Neural cell (in vitro differentiated cells): ENCODE measurements around the gene RTL1. TPM values are rescaled to one million over a fixed set of nuclear protein-coding genes. Genes with fewer than 3 reads are reported as not detected.

Source experiments
- H2AFZ ChIP-seq: fragments of 200-600, 300-800 bp; sonication (generic), shearing (Covaris generic); 2 replicates; pipeline ENCODE4 v1.6.0; 2014; ENCODE audit warnings: low read depth, mild to moderate bottlenecking, antibody characterized with exemption, low read length, moderate library complexity
- H3F3A ChIP-seq: fragments of 200-600 bp; shearing (Covaris generic); 2 replicates; pipeline ENCODE4 v1.6.1; 2016; ENCODE audit warnings: mild to moderate bottlenecking, moderate library complexity, mixed read lengths, antibody characterized with exemption, low read length; ENCODE audit not compliant: insufficient read depth, poor library complexity, severe bottlenecking
- H3K27ac ChIP-seq: fragments of 200-600, 300-800 bp; sonication (generic), shearing (Covaris generic); 2 replicates; pipeline ENCODE4 v1.5.1; 2014; ENCODE audit warnings: mild to moderate bottlenecking, low read length, moderate library complexity
- H3K27me3 ChIP-seq: fragments of 300-800, 200-600 bp; sonication (generic), shearing (Covaris generic); 2 replicates; pipeline ENCODE4 v1.6.0; 2014; ENCODE audit warnings: mild to moderate bottlenecking, low read depth, low read length, moderate library complexity; ENCODE audit not compliant: insufficient read depth
- H3K36me3 ChIP-seq: fragments of 300-800, 200-600 bp; sonication (generic), shearing (Covaris generic); 2 replicates; pipeline ENCODE4 v1.5.1; 2014; ENCODE audit warnings: mild to moderate bottlenecking, antibody characterized with exemption, low read length, moderate library complexity; ENCODE audit not compliant: insufficient read depth
- H3K4me2 ChIP-seq: fragments of 300-800, 200-600 bp; sonication (generic), shearing (Covaris generic); 2 replicates; pipeline ENCODE4 v1.6.0; 2014; ENCODE audit warnings: mild to moderate bottlenecking, low read length
- H3K4me3 ChIP-seq: fragments of 300-800, 200-600 bp; sonication (generic), shearing (Covaris generic); 2 replicates; pipeline ENCODE4 v1.5.1; 2014; ENCODE audit warnings: mild to moderate bottlenecking, low read length, moderate library complexity
- H3K79me2 ChIP-seq: fragments of 200-600 bp; shearing (Covaris generic); replicated peaks from 2 replicates; pipeline ENCODE4 v1.6.0; 2014; ENCODE audit warnings: mild to moderate bottlenecking, low read length, moderate library complexity; ENCODE audit not compliant: insufficient read depth
- H3K9ac ChIP-seq: fragments of 300-800, 200-600 bp; sonication (generic), shearing (Covaris generic); 2 replicates; pipeline ENCODE4 v1.6.1; 2016; ENCODE audit warnings: mild to moderate bottlenecking, low read length, mixed read lengths
- H3K9me2 ChIP-seq: fragments of 200-600 bp; shearing (Covaris generic); 2 replicates; pipeline ENCODE4 v1.6.1; 2016; ENCODE audit warnings: mild to moderate bottlenecking, low read length, mixed read lengths; ENCODE audit not compliant: insufficient read depth
- H3K9me3 ChIP-seq: fragments of 200-600, 300-800 bp; sonication (generic), shearing (Covaris generic); 2 replicates; pipeline ENCODE4 v1.6.1; 2016; ENCODE audit warnings: mild to moderate bottlenecking, mixed run types, low read length, moderate library complexity, mixed read lengths
- H4K20me1 ChIP-seq: fragments of 200-600 bp; shearing (Covaris generic); 2 replicates; pipeline ENCODE4 v1.6.1; 2016; ENCODE audit warnings: mild to moderate bottlenecking, mixed run types; ENCODE audit not compliant: insufficient read depth
- EP300 ChIP-seq: fragments of 450-650 bp; conservative IDR thresholded peaks from 2 replicates; pipeline ENCODE4 v1.6.1; 2014; ENCODE audit warnings: antibody characterized with exemption, mild to moderate bottlenecking, moderate library complexity; ENCODE audit not compliant: poor library complexity, severe bottlenecking
- EZH2 ChIP-seq: fragments of 200-600, 300-800 bp; shearing (Covaris generic), sonication (generic); IDR thresholded peaks from 2 replicates; pipeline ENCODE4 v1.6.1; 2014; ENCODE audit warnings: antibody characterized with exemption, low read length, borderline replicate concordance, mild to moderate bottlenecking; ENCODE audit not compliant: insufficient read depth, poor library complexity, severe bottlenecking
- MXI1 ChIP-seq: fragments of 450-650 bp; conservative IDR thresholded peaks from 2 replicates; pipeline ENCODE4 v1.6.1; 2014; ENCODE audit warnings: antibody characterized with exemption, mild to moderate bottlenecking; ENCODE audit not compliant: poor library complexity, severe bottlenecking
- POLR2AphosphoS5 ChIP-seq: IDR thresholded peaks from 2 replicates; pipeline ENCODE4 v1.6.1; 2012
- RAD21 ChIP-seq: fragments of 450-650 bp; conservative IDR thresholded peaks from 2 replicates; pipeline ENCODE4 v1.6.1; 2014; ENCODE audit warnings: antibody characterized with exemption, mild to moderate bottlenecking, moderate library complexity
- SMC3 ChIP-seq: fragments of 450-650 bp; conservative IDR thresholded peaks from 2 replicates; pipeline ENCODE4 v1.6.1; 2014; ENCODE audit warnings: antibody characterized with exemption, mild to moderate bottlenecking, moderate library complexity; ENCODE audit not compliant: poor library complexity
- TAF1 ChIP-seq: IDR thresholded peaks from 2 replicates; pipeline ENCODE4 v1.6.1; 2012; ENCODE audit warnings: low read depth
- polyA plus RNA-seq: library from polyadenylated mRNA; depleted of rRNA; stranded (reverse); fragments of >200 nt; gene quantifications from 2 replicates; pipeline ENCODE4 v1.2.3, GENCODE V29; 2014
- TF ChIP-seq, protein P1 (sequence below): IDR thresholded peaks from 2 replicates; pipeline ENCODE4 v1.6.1; 2012; ENCODE audit warnings: borderline replicate concordance
- TF ChIP-seq, protein P2 (sequence below): fragments of 450-650 bp; IDR thresholded peaks from 2 replicates; pipeline ENCODE4 v1.5.1; 2014; ENCODE audit warnings: antibody characterized with exemption, mild to moderate bottlenecking, moderate library complexity; ENCODE audit not compliant: poor library complexity, severe bottlenecking

Gene RTL1
- polyA plus RNA-seq, 1 donor from 2014 or later, result not detected

DNA sequence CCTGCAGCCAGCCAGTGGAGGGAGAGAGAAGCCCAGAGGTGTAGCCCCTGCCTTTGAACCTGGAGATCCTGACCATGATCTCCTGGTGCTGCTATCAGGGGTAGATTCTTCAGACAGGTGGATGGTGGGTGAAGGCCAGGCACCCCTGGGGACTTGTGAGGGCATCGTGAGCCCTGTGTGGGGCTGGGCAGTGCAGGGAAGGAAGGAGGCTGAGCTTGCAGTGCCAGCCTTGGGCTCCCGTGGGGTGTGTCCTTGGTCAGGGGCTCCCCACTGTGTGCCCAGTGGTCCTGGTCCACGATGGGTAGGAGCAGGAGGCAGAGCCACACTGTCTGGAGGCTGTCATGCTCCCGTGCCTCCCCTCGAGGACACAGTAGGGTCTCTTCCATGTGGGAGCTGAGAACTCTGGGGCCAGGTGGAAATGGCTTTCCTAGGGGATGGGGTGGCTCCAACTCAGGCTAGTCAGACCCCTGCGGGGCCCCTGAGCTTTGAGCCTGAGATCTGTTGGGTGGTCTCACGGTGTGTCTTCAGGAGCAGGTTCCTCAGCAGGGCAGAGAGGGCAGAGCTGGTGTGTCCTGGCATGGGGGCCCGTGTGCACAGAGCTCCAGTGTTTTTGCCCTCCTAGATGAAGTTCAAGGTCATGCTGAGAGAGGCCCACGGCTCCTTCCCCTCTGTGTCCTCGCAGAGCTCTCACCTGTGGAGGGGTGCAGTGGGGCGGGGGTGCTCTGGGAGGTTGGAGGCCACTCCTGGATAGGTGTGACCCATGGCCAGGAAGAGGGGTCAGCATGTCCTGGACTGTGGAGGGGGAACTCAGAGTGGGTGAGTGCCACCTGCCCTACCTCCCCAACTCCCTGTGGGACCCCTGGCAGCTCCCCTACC is 25.0 kb downstream of the RTL1 start:
- Histone ChIP-seq H3K27ac (no peak overlapping the region), H3K9ac (no peak overlapping the region), H2AFZ (no peak overlapping the region), H3K9me2 (no peaks in the 10 kb centered on the region), H3K9me3 (peaks cover 3% of the 10 kb centered on the region), H3K27me3 (no peaks in the 10 kb centered on the region), H4K20me1 (no peaks in the 10 kb centered on the region), H3K4me3 (no peak overlapping the region), H3K4me2 (no peak overlapping the region), H3K36me3 (no peaks in the 10 kb centered on the region), H3F3A (no peaks in the 10 kb centered on the region), H3K79me2 (no peaks in the 10 kb centered on the region)
- no peak for TF ChIP-seq EZH2
- no peak for TF ChIP-seq EP300
- no peak for TF ChIP-seq RAD21
- TF ChIP-seq, protein P1, sequence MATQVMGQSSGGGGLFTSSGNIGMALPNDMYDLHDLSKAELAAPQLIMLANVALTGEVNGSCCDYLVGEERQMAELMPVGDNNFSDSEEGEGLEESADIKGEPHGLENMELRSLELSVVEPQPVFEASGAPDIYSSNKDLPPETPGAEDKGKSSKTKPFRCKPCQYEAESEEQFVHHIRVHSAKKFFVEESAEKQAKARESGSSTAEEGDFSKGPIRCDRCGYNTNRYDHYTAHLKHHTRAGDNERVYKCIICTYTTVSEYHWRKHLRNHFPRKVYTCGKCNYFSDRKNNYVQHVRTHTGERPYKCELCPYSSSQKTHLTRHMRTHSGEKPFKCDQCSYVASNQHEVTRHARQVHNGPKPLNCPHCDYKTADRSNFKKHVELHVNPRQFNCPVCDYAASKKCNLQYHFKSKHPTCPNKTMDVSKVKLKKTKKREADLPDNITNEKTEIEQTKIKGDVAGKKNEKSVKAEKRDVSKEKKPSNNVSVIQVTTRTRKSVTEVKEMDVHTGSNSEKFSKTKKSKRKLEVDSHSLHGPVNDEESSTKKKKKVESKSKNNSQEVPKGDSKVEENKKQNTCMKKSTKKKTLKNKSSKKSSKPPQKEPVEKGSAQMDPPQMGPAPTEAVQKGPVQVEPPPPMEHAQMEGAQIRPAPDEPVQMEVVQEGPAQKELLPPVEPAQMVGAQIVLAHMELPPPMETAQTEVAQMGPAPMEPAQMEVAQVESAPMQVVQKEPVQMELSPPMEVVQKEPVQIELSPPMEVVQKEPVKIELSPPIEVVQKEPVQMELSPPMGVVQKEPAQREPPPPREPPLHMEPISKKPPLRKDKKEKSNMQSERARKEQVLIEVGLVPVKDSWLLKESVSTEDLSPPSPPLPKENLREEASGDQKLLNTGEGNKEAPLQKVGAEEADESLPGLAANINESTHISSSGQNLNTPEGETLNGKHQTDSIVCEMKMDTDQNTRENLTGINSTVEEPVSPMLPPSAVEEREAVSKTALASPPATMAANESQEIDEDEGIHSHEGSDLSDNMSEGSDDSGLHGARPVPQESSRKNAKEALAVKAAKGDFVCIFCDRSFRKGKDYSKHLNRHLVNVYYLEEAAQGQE, result no peak
- no peak for TF ChIP-seq POLR2AphosphoS5
- TF ChIP-seq, protein P2, sequence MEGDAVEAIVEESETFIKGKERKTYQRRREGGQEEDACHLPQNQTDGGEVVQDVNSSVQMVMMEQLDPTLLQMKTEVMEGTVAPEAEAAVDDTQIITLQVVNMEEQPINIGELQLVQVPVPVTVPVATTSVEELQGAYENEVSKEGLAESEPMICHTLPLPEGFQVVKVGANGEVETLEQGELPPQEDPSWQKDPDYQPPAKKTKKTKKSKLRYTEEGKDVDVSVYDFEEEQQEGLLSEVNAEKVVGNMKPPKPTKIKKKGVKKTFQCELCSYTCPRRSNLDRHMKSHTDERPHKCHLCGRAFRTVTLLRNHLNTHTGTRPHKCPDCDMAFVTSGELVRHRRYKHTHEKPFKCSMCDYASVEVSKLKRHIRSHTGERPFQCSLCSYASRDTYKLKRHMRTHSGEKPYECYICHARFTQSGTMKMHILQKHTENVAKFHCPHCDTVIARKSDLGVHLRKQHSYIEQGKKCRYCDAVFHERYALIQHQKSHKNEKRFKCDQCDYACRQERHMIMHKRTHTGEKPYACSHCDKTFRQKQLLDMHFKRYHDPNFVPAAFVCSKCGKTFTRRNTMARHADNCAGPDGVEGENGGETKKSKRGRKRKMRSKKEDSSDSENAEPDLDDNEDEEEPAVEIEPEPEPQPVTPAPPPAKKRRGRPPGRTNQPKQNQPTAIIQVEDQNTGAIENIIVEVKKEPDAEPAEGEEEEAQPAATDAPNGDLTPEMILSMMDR, result no peak
- TF ChIP-seq SMC3, result no peak
- TF ChIP-seq TAF1, result no peak
- no peak for TF ChIP-seq MXI1

DNA sequence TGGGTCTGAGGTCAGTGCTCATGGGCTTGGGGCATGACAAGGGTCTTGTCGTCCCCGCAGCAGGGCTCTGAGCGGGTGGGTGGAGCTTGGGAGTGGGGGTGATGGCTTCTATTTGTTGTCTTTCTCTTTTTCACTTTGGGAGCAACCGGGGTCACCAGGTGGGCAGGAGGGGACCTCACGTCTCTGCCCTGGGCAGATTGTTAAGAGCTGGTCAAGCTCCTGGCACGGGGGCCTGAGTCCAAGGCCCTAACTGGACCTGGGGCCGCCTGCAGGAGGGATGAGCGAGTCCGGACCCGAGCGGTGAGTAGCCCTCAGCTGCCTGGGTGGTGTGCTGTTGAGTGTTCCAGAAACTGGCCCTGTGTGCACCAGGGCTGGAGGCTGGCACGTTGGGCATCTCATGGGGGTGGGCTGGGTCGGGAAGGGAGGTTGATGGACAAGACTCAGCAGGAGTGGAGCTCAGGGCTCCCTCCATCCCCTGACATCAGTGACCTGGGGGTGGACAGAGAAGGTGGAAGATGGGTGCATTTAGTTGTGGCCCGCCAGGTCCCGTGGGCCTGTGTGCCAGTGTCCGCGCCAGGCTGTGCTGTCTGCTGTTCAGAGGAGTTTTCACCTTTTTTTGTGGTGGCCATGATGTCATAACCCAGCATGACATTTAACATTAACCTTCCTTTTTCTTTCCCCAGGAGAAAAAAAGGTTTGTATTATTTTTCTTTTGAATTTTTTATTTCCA is 27.5 kb downstream of the RTL1 start:
- no peak overlapping the region for H3K9ac ChIP-seq
- H3K4me2 ChIP-seq, result no peak overlapping the region
- no peak overlapping the region for H3K27ac ChIP-seq
- H3K27me3 ChIP-seq, result no peaks in the 10 kb centered on the region
- no peak overlapping the region for H2AFZ ChIP-seq
- H3K79me2 ChIP-seq, result no peaks in the 10 kb centered on the region
- TF ChIP-seq RAD21 (no peak), TAF1 (no peak), EP300 (no peak), MXI1 (no peak), EZH2 (no peak), POLR2AphosphoS5 (no peak), SMC3 (no peak)
- TF ChIP-seq, protein P2, result no peak
- TF ChIP-seq, protein P1, result no peak
- no peak overlapping the region for H3K4me3 ChIP-seq
- H3K9me3 ChIP-seq, result peaks cover 2% of the 10 kb centered on the region
- no peaks in the 10 kb centered on the region for H3K9me2 ChIP-seq
- H3F3A ChIP-seq, result no peaks in the 10 kb centered on the region
- no peaks in the 10 kb centered on the region for H3K36me3 ChIP-seq
- H4K20me1 ChIP-seq, result no peaks in the 10 kb centered on the region
